ENCODE measurements around the gene C14orf119.

Gene C14orf119

GRCh38 chr14:23062002-23062401, 33.3 kb upstream of the C14orf119 start:
- no peak overlapping the region for H3K4me3 ChIP-seq (ENCODE audit: low read depth, low read length)
- DNase-seq (ENCODE audit: low read depth) = no peak
- TF ChIP-seq CTCF (IDR thresholded peaks at IDR 0.05; ENCODE audit: control insufficient read depth, extremely low read depth, insufficient read depth) = no peak

DNA sequence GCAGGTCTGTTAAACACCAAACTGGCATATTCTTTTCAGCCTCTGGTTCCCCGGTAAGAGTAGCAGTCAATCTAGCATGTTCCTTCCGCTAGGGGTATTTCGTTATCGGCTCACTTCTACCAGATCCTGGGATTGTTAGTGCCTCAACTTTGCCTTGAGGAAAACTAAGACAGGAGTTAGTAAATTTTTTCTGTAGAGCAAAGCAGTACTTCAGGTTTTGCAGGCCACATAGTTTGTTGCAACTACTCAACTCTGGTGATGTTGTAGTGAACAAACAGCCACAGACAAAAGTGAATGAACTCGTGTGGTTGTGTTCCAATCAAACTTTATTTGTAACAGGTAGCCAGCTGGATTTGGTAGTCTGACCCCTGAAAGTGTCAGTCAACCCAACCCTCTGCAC, 31.7 kb upstream of the C14orf119 start:
- TF ChIP-seq CTCF (IDR thresholded peaks at IDR 0.05; ENCODE audit: control insufficient read depth, extremely low read depth, insufficient read depth) = no peak
- no peak overlapping the region for H3K4me3 ChIP-seq (ENCODE audit: low read depth, low read length)
- DNase-seq (ENCODE audit: low read depth) = no peak

- no peak overlapping the region for H3K4me3 ChIP-seq (ENCODE audit: low read depth, low read length)
- DNase-seq (ENCODE audit: low read depth) = no peak
- no peak for TF ChIP-seq CTCF (IDR thresholded peaks at IDR 0.05; ENCODE audit: control insufficient read depth, extremely low read depth, insufficient read depth)
Measured at GRCh38 chr14:23066368-23066767, 28.9 kb upstream of the C14orf119 start.

- DNase-seq (ENCODE audit: low read depth) = no peak
- no peak for TF ChIP-seq CTCF (IDR thresholded peaks at IDR 0.05; ENCODE audit: control insufficient read depth, extremely low read depth, insufficient read depth)
Measured at GRCh38 chr14:23066855-23067744, 28.2 kb upstream of the C14orf119 start.

DNA sequence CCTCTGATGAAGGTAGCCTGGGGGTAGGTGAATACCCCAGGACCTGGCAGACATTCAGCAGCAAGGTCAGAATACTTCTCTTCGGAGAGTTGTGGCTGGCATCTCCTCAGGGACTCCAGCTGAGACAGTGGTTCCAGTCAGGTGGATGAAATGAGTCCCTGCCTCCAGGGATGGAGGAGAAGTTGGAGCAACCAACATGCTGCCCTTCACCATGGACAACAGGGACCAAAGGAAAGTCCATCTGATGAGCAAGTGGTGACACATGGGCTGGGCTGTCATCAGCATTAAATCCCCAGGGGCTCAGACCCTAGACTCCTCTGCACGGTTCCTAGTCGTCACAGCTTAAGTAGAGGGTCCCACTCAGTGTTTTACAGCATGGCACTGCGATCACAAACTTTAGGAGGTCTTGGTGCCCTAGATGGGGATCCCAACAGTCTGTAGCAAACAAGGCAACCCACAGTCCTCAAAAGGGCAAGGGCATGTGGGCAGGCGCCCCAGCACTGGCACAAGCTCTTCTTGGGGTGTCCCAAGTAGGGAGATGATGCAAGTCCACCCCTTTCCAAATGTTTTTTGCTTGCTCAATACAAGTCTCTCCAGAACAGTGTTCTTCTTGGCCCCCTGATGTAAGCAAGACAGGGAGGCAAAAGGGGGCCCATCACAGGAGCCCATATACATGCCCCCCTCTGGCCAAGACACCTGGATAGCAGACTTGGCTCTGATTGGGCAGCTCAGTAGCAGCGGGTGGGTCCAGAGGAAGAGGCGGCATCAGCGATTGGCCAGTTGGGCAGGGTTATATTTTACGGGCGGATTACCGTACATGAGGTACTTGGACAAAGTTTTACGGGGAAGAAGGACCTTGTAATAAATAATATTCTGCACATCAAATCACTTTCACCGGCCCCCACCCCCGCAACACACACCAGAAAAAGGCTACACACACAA, 27.2 kb upstream of the C14orf119 start:
- H3K4me3 ChIP-seq (ENCODE audit: low read depth, low read length) = peak overlapping the region; percentile 21
- no peak for DNase-seq (ENCODE audit: low read depth)
- TF ChIP-seq CTCF (IDR thresholded peaks at IDR 0.05; ENCODE audit: control insufficient read depth, extremely low read depth, insufficient read depth) = no peak

More at GRCh38 chr14:23066855-23067744, 28.2 kb upstream of the C14orf119 start:
- H3K4me3 ChIP-seq (ENCODE audit: low read depth, low read length) = no peak overlapping the region

DNA sequence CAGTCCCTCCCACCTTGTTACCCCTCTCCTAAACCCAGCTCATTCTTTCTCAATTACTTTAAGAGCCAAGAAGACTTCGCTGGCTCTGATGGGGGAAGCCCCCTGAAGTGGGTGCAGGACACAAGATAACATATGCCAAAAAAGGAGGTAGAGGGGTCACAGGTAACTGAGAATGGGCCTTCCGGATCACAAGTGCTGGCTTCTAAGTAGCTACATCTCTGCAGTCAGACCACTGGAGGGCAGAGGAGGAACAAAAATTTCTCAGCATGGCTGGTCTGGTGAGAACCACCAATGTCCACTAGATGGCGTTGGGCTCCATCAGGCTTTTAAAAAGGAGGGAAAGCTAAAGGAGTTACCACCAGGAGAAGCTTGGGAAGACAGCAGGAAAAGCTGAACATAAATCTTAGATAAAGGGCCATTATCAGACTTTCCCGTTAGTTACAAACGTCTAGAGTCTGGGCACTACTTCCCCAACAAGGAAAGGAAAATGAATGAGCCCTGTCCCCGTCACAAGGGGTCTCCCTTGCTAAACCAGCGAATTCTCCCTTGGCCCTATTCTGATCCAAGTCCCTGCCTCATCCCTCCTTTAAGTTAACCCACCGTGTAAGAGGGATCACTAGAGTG, 26.4 kb upstream of the C14orf119 start:
- peak; percentile 82 for DNase-seq (ENCODE audit: low read depth)
- peak; percentile 99 for TF ChIP-seq CTCF (IDR thresholded peaks at IDR 0.05; ENCODE audit: control insufficient read depth, extremely low read depth, insufficient read depth)
- peak overlapping the region; percentile 21 for H3K4me3 ChIP-seq (ENCODE audit: low read depth, low read length)

All from LNCaP clone FGC (cell line).